Keratinocyte (primary cell): ENCODE results near the gene STK17A. TPM values are rescaled to one million over a fixed set of nuclear protein-coding genes. Genes with fewer than 3 reads are reported as not detected.

Experiments
- DNase-seq: peaks from one replicate; pipeline ENCODE4 v3.0.0-alpha.2; 2011; ENCODE audit warnings: low read depth, missing footprints, low spot score
- FAIRE-seq: peaks from 2 replicates; lab custom pipeline; 2011; peaks lifted over from hg19 to GRCh38; lab: Jason Lieb, UNC
- H2AFZ ChIP-seq: 2 replicates; pipeline ENCODE4 v1.6.0; 2012; ENCODE audit warnings: low read length, control low read depth, inconsistent platforms; ENCODE audit not compliant: control insufficient read depth
- H3K27ac ChIP-seq: 2 replicates; pipeline ENCODE4 v1.5.1; 2011; ENCODE audit warnings: low read length; ENCODE audit not compliant: control insufficient read depth, insufficient read depth
- H3K27me3 ChIP-seq: 3 replicates; pipeline ENCODE4 v1.6.0; 2011; ENCODE audit warnings: low read length; ENCODE audit not compliant: control insufficient read depth, insufficient read depth; ENCODE audit errors: extremely low read depth
- H3K36me3 ChIP-seq, 2 experiments: 2 replicates in 1 of 2; 3 replicates in 1 of 2; pipeline ENCODE4 v1.5.1; 2011; ENCODE audit warnings: low read length in 2 of 2, mild to moderate bottlenecking in 1 of 2; ENCODE audit not compliant: control insufficient read depth in 2 of 2, insufficient read depth in 2 of 2; ENCODE audit errors: extremely low read depth in 1 of 2
- H3K4me1 ChIP-seq: 3 replicates; pipeline ENCODE4 v1.5.1; 2011; ENCODE audit warnings: low read length; ENCODE audit not compliant: control insufficient read depth, insufficient read depth; ENCODE audit errors: extremely low read depth
- H3K4me2 ChIP-seq: 3 replicates; pipeline ENCODE4 v1.6.0; 2011; ENCODE audit warnings: low read depth, low read length; ENCODE audit not compliant: control insufficient read depth, insufficient read depth; ENCODE audit errors: extremely low read depth
- H3K4me3 ChIP-seq, 3 experiments: fragments of 200-600 bp in 1 of 3; sonication (generic) in 1 of 3; 2 replicates in 2 of 3; 3 replicates in 1 of 3; pipeline ENCODE4 v1.5.1; 2011 to 2016; ENCODE audit warnings: low read length in 3 of 3, mild to moderate bottlenecking in 3 of 3, control low read depth in 2 of 3, inconsistent platforms in 1 of 3, low read depth in 1 of 3, mixed read lengths in 1 of 3, mixed run types in 1 of 3, moderate library complexity in 1 of 3; ENCODE audit not compliant: control insufficient read depth in 2 of 3, insufficient read depth in 2 of 3; ENCODE audit errors: extremely low read depth in 1 of 3
- H3K79me2 ChIP-seq: 2 replicates; pipeline ENCODE4 v1.6.0; 2012; ENCODE audit warnings: low read length; ENCODE audit not compliant: control insufficient read depth, insufficient read depth
- H3K9ac ChIP-seq: 3 replicates; pipeline ENCODE4 v1.6.0; 2011; ENCODE audit warnings: low read length; ENCODE audit not compliant: control insufficient read depth, insufficient read depth; ENCODE audit errors: extremely low read depth
- H3K9me1 ChIP-seq: 3 replicates; pipeline ENCODE4 v1.6.0; 2011; ENCODE audit warnings: low read length; ENCODE audit not compliant: control insufficient read depth, insufficient read depth; ENCODE audit errors: extremely low read depth
- H3K9me3 ChIP-seq: 2 replicates; pipeline ENCODE4 v1.5.1; 2012; ENCODE audit warnings: low read depth, low read length; ENCODE audit not compliant: control insufficient read depth
- H4K20me1 ChIP-seq: 3 replicates; pipeline ENCODE4 v1.6.0; 2011; ENCODE audit warnings: low read length; ENCODE audit not compliant: control insufficient read depth, insufficient read depth; ENCODE audit errors: extremely low read depth
- EZH2 ChIP-seq: IDR thresholded peaks from one replicate; pipeline ENCODE4 v1.6.1; 2012; ENCODE audit warnings: inconsistent platforms, mild to moderate bottlenecking, low read length, moderate library complexity
- dilution Hi-C: fragments of 300-500 bp; cut with MboI; formaldehyde crosslinking; loops from one replicate; pipeline ENCODE4 v1.7.0; 2020; ENCODE audit warnings: low sequenced_read_pairs; ENCODE audit not compliant: extremely low pct_ligation_motif_present
- polyA plus RNA-seq, 5 experiments: library from polyadenylated mRNA; depleted of rRNA in 3 of 5; stranded (reverse) in 3 of 5; stranded (forward) in 1 of 5; unstranded in 1 of 5; fragments of >200 nt; gene quantifications; 1 replicate in 1 of 5; 2 replicates in 3 of 5; 3 replicates in 1 of 5; pipeline versions ENCODE4 v1.2.1 to v1.2.3, GENCODE V29; 2011 to 2012; ENCODE audit warnings: missing spikeins in 2 of 5, low read depth in 1 of 5, low replicate concordance in 1 of 5
- TF ChIP-seq, protein P1 (sequence below), 3 experiments: IDR thresholded peaks in 1 of 3; conservative IDR thresholded peaks in 1 of 3; optimal IDR thresholded peaks in 1 of 3; 2 replicates in 2 of 3; 3 replicates in 1 of 3; pipeline versions ENCODE3 to v1.5.1; 2011; ENCODE audit warnings: low read length in 3 of 3, mild to moderate bottlenecking in 3 of 3, moderate library complexity in 2 of 3, control low read depth in 1 of 3, inconsistent platforms in 1 of 3; ENCODE audit not compliant: insufficient read depth in 2 of 3; ENCODE audit errors: extremely low read depth in 1 of 3

The STK17A gene
- polyA plus RNA-seq, 1 donor (not counting 4 experiments of a cell fraction or from before 2014, with no cell fraction given) = 81.3 TPM

DNA sequence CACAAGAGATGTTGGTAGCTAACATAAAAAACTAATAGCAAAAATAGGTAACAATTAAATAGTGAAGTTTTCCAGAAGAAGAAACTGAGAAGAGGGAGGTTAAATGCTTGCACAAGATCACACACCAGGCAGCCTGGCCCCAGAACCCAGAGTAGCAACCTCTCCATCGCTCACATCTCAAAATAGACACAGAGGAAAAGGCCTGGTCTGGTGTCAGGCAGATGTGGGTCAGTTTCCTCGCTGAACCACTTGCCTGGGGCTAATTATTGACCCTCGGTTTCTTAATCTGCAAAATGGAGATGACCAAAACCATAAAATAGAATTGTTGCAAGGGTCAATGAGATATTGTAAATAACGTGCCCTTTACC, 44.5 kb upstream of the STK17A start:
- Histone ChIP-seq H3K9me3 (no peaks in the 10 kb centered on the region), H3K4me1 (peaks cover 16% of the 10 kb centered on the region), H3K27me3 (peaks cover 3% of the 10 kb centered on the region), H2AFZ (no peak overlapping the region), H3K27ac (no peak overlapping the region), H3K36me3 (no peaks in the 10 kb centered on the region), H3K4me2 (no peak overlapping the region), H3K9me1 (no peaks in the 10 kb centered on the region), H3K4me3 (no peak overlapping the region), H4K20me1 (no peaks in the 10 kb centered on the region), H3K9ac (no peak overlapping the region), H3K79me2 (no peaks in the 10 kb centered on the region)
- TF ChIP-seq, protein P1, sequence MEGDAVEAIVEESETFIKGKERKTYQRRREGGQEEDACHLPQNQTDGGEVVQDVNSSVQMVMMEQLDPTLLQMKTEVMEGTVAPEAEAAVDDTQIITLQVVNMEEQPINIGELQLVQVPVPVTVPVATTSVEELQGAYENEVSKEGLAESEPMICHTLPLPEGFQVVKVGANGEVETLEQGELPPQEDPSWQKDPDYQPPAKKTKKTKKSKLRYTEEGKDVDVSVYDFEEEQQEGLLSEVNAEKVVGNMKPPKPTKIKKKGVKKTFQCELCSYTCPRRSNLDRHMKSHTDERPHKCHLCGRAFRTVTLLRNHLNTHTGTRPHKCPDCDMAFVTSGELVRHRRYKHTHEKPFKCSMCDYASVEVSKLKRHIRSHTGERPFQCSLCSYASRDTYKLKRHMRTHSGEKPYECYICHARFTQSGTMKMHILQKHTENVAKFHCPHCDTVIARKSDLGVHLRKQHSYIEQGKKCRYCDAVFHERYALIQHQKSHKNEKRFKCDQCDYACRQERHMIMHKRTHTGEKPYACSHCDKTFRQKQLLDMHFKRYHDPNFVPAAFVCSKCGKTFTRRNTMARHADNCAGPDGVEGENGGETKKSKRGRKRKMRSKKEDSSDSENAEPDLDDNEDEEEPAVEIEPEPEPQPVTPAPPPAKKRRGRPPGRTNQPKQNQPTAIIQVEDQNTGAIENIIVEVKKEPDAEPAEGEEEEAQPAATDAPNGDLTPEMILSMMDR (optimal IDR thresholded peaks at IDR 0.05 in 1 of 3, IDR thresholded peaks at IDR 0.05 in 1 of 3, conservative IDR thresholded peaks at IDR 0.05 in 1 of 3; ENCODE audit: extremely low read depth in 1 of 3, insufficient read depth in 2 of 3, low read length in 3 of 3) = no peak
- no peak for TF ChIP-seq EZH2
- DNase-seq (no peak), FAIRE-seq (no peak)
- dilution Hi-C loops = no loop called here

DNA sequence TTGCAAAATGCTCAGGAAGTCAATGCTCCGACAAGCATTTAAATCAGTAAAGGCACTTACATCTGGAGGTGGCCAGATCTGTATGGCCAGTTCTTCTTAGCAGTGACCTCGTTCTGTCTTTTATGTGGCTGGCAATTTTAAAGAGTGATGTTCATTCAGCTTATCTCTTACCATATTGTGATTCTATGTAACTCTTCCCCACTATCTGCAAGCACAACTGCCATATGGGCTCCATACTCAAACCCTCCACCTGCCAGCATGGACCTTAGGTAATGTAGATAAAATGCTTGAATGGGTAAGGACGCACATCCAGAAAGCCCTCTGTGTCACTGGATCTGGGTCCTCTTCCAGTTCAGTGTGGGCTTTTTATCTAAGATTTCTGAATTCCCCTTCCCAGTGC, 42.4 kb upstream of the STK17A start:
- FAIRE-seq = no peak

More for the DNA sequence above, 42.4 kb upstream of the STK17A start:
- Histone ChIP-seq H2AFZ (no peak overlapping the region), H3K27ac (no peak overlapping the region), H4K20me1 (no peaks in the 10 kb centered on the region), H3K9ac (no peak overlapping the region), H3K4me3 (no peak overlapping the region), H3K79me2 (no peaks in the 10 kb centered on the region), H3K9me1 (no peaks in the 10 kb centered on the region), H3K4me2 (no peak overlapping the region), H3K36me3 (no peaks in the 10 kb centered on the region), H3K4me1 (peaks cover 12% of the 10 kb centered on the region), H3K9me3 (no peaks in the 10 kb centered on the region), H3K27me3 (no peaks in the 10 kb centered on the region)
- TF ChIP-seq, protein P1 (optimal IDR thresholded peaks at IDR 0.05 in 1 of 3, IDR thresholded peaks at IDR 0.05 in 1 of 3, conservative IDR thresholded peaks at IDR 0.05 in 1 of 3; ENCODE audit: extremely low read depth in 1 of 3, insufficient read depth in 2 of 3, low read length in 3 of 3) = no peak
- no peak for TF ChIP-seq EZH2
- dilution Hi-C loops = no loop called here
- DNase-seq = no peak
